Fibroblast of skin of left quadriceps (primary cell): Measurements from ENCODE around the gene CDC5L.
A peak's percentile ranks its signal among the peaks of the same experiment; 100 is the strongest.

Source experiments
- DNase-seq, 2 experiments: peaks; one replicate each; pipeline ENCODE4 v3.0.0-alpha.2; 2013; ENCODE audit warnings: low read depth in 2 of 2

CDC5L gene

GRCh38 chr6:44474643-44475042 lies 87.1 kb downstream of the CDC5L start:
- no peak for DNase-seq

- DNase-seq = no peak
Observed at GRCh38 chr6:44475417-44475778, 87.9 kb downstream of the CDC5L start.

DNA sequence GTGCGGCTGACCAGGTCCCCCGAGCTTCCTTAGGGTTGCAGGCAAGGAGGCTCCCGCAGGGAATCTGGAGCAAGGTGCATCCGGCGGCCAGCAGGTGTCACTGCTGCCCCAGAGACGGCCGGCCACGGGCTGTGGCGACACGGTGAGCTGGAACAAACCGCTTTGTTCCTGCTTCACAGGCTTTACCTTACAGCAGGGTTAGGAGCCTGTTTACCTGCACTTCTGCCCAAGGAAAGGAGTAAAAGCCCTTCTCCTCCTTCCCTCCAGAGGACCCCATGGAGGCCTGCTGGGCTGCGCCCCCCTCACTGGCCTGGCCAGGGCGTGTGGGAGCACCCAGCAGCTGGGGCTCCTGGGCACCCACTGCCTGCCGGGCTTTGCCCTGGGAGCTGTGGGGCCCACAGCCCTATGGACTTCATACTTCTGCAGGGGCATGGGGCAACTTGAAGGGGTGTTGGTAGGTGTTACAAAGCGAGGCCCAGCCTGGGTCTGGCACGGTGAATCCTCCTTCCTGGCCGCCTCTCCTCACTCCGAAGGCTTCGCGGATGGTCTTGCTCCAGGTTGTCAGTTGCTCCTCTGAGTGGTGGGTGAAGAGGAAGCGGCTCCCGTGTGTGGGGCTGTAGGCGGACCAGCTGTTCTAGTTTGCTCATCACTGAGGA lies 88.4 kb downstream of the CDC5L start:
- peak in 1 of 2 experiments; percentile 35 for DNase-seq

DNA sequence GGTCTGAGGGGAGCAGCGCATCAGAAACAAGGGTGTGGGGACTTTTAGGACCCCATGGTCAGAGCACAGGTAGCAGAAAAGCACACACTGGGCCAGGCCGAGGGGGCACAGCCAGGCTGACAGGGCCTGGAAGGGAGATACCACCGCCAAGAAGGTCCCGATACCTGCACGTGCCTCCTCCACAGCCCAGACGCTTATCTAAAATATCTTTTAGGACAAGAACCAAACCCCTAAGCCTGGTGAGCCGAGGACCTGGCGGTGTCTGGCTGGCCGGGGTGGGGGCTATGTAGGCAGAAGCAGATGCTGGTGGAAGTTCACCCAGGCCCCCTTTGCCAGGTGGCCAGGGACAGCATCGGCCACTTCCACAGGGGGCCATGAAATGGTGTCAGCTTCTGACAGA lies 89.3 kb downstream of the CDC5L start:
- no peak for DNase-seq

DNA sequence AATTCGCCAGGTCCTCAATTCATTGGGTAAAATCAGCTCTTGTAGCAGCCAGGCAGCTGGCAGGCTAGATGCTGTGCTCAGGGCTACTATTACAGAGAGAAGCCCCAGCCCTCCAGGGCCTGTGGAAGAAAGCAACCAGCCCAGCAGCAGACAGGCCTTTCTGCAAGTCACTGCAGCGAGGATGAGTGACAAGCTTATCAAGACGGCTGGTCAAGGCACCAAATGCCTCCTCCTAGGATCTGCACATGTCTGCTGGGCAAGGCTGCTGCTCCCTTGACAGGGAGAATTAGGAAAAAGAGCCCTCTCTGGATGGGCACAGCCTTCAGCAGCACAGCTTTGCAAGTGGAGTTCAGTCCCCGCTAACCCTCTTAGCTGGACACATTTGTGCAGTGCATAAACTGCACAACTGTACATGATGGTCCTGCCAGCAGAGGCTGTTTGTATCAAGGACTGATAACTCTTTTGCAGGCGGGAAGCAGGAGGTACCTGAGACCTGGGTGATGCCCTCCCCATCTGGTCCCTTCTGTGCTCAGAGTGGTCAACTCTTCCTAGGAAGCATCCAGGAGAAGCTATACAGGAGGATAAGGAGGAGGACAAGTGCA lies 89.9 kb downstream of the CDC5L start:
- no peak for DNase-seq

GRCh38 chr6:44478158-44478557 lies 90.7 kb downstream of the CDC5L start:
- no peak for DNase-seq

GRCh38 chr6:44478591-44479254 lies 91.2 kb downstream of the CDC5L start:
- DNase-seq = no peak

DNA sequence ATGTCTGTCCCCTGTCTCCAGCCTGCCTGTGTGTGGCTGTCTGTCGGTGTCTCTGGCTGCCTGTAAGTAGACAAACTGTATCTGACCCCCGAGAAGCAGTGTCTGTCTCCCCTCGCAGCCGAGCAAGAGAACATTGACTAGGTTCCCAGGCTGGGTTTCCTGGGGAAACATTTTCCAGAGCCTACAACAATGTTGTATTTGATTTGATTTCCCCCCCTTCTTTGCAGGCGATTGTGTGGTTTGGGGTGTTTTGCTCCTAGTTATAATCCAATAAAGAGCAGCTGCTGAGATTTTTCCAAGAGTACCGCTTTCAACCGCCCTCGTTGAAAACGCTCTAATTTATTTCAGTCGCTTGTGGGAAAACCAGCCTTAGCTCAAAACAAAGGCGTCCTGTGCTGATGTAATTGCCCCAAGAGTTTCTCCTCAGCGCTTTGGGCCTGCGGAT lies 92.6 kb downstream of the CDC5L start:
- DNase-seq = peak in 1 of 2 experiments; percentile 38

- no peak for DNase-seq
Observed at GRCh38 chr6:44481056-44481455, 93.5 kb downstream of the CDC5L start.

GRCh38 chr6:44481760-44482159 lies 94.3 kb downstream of the CDC5L start:
- no peak for DNase-seq

- peak; percentile 89 to 90 for DNase-seq
Observed at GRCh38 chr6:44485601-44486401, 98.3 kb downstream of the CDC5L start.

GRCh38 chr6:44487002-44487401 lies 99.5 kb downstream of the CDC5L start:
- DNase-seq = no peak

DNA sequence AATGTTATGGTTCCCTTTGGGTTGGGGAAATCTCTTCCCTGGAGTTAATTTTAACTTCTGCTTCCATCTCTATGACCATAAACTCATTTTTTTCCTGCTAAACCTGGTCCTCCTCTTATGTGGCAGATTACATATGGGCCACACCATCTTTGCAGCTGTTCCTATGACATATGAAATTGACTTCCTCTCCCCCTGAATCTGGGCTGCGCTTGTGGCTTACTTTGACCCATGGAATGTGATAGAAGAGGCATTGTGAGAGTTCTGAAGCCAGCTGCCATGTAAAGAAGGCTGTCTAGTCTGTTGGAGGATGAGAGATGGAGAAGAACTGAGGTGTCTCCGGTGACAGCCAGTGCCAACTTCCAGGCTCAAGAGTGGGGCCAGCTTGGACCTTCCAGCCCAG lies 100.1 kb downstream of the CDC5L start:
- DNase-seq = no peak

- peak; percentile 92 to 93 for DNase-seq
Observed at GRCh38 chr6:44489910-44490604, 102.6 kb downstream of the CDC5L start.

GRCh38 chr6:44493132-44493531 lies 105.6 kb downstream of the CDC5L start:
- DNase-seq = no peak

GRCh38 chr6:44493593-44493992 lies 106.1 kb downstream of the CDC5L start:
- DNase-seq = no peak

DNA sequence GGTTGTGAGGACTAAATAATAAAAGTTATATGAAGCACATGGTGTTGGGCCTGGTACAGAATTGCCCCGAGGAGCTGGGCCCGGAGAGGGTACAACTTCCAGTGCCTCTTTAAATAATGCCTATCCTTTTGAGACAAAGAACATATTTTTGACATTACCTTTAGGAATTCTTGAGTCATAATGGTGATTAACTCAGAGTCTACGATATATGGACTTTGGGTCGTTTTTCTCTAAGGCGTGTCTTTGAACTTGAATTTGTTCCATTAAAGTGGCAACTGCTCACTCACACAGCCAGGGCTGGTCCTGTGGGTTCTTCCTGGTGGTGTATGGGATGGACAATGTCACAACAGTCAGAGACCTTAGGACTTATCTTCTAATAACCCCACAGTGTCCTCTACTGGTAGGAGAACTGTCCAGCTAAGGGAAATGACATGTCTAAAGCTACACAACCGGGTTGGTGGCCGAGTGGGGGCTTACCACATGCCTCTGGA lies 106.5 kb downstream of the CDC5L start:
- peak in 1 of 2 experiments; percentile 58 for DNase-seq

DNA sequence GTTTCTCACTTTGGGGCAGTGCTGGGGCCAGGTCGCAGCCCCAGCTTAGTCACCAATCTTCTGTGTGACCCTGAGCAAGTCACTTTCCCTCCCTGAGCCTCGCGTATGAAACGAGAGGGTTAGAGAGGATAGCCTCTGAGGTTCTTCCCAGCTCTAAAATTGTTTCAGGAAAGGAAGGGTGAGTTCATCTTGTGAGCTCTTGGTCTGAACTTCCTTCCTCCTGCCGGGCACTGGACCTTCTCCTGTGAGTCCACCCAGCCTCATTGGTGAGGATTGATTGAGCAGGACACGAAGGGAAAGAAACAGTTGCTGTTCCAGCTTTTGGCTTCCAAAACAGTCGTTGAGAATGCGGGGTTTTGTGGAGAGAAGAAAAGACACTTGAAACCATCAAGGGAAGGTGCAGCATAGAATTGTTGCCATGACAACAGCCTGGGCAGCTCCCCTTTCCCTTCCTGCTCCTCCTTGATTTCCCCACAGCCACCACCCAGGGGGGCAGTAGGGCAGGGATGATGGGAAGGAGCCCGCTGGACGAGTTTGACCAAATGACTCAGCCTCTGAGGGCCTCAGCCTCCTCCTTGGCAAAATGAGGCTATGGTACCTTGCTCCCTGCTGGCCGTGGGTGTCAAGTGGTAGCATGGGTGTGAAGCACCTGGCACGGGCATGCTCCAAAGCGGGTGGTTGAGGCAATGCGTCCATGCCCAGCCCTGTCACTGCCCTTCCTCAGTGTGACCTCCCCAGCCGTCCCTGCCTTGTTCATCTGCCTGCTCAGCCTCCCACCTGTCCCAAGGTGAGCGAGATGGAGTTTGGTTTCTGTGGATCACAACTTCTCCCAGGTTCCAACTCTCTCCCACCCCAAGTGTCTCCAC lies 107.8 kb downstream of the CDC5L start:
- DNase-seq = no peak

DNA sequence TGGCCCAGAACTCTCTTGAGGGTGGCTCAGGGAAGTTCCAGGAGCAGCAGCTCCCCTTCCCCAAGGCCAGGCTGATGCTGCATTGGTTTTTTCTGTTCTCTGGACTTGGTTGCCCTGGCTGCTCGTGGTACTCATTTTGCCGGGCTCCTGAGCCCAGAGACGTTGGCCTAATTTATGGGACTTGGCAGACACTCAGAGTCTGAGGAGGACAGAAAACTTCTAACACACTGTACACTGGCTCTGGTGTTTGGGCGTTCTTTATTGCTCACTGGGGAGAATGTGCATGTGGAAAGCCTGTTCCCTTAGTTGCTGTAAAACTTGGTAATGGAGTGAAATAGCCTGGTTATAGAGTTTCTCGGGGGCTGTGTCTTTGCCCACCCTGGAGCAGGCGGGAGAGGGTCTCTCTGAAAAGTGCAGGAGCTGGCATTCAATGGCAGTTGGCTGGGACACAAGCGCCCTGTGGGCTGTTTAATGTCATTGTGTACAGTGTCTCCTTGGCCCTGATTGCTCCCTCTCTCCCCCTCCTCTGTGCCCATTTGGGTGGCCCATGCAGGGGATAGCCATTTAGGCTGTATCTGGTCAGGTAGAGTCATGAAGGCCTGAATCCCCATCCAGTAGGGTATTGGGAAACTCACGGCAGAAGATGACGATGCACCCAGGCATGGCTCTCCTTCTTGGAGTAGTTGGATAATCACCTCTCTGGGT lies 109.3 kb downstream of the CDC5L start:
- no peak for DNase-seq

GRCh38 chr6:44497807-44498206 lies 110.3 kb downstream of the CDC5L start:
- no peak for DNase-seq
